Inferior parietal cortex (tissue), 1 donor: ENCODE measurements around the gene TIAM1.
A peak's percentile ranks its signal among the peaks of the same experiment; 100 is the strongest.

Experiments
- DNase-seq: peaks from one replicate; pipeline ENCODE4 v3.0.0-alpha.2; 2016; ENCODE audit errors: extremely low spot score

The TIAM1 gene

DNA sequence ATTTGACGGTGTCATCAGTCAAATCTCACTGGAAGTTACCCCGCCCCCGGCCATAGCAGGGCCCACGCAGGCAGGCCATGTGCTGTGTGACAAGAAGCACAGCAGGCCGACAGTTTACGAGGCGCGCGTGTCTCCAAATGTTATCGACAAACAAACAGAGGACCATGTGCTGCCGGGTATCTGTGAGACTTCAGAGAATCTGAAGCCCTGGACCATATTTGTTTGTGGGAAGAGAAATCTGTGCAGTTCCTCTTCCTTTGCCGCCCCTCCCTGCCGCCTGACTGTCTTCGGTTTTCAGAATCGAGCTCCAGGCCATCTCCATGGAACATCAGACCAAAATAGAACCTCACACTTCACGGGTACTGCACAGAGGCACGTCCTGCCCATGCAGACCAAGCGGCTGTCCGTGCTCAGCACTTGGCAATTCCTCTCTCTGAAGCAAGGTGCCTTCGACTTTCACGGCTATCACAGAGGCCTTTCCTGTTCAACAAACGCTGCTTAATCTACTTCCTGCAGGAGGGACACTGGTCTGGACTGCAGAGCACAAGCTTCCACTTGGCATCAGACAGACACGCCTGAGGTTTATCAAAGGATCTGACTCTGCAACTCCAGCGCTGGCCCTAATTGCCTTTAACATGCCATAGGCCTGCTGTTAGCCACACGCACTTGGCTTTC is 170.0 kb downstream of the TIAM1 start:
- no peak for DNase-seq

DNA sequence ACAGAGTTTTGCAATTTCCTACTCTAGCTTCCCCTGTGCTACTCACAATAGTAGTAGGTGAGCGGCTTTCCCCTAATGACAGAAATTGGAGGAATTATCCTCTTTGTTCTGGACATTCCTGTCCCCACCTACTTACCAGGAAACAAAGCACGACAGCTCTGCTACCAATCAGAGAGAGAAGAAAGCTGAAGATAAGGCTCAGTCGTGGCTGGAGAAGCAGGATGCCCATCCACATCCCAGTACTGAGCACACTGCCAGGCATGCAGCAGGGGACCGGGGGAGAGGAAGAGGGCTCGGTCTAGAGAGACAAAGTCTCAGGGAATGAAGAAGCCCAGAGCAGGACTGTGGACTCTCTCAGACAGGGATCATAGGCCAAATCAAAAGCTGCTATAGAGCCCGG is 171.7 kb downstream of the TIAM1 start:
- DNase-seq: no peak

- DNase-seq: no peak
Observed at GRCh38 chr21:31164713-31165694, 179.1 kb downstream of the TIAM1 start.

DNA sequence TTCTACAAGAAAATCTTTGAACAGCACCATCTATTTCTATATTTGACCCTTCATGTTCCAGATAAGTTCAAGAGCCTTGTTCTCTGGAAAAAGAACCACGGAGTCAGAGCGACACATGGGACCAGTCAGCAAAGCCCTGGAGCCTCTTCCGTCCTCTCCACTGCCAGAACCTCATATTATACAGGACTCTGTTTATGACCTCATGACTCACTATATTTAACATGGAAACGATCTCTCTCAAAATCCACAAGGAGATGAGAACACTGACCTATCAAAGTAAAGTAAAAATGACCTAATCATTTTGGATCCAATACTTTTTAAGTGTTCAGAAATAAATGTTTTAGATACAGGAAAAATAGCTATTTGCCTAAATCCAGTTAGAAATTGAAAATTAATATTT is 181.2 kb downstream of the TIAM1 start:
- DNase-seq: no peak

GRCh38 chr21:31162079-31162699 is 181.9 kb downstream of the TIAM1 start:
- DNase-seq: no peak

DNA sequence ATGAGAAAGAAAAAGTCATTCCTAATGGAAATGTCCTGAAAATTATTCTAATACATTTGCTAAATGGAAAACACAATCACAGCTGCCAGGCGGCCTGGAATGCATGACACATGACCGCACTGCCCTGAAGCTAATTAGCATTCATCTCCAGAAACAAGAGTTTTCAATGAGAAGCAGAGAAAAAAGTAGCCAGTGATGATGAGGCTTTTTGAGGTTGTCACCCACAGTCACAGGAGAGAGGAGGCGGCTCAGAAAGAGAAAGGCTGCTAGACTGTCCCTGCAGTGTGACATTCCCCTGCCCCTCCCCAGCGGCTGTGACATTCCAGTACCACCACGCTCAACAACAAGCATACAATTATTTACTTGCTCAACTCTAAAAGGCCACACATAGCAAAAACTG is 182.9 kb downstream of the TIAM1 start:
- peak; percentile 75 for DNase-seq

DNA sequence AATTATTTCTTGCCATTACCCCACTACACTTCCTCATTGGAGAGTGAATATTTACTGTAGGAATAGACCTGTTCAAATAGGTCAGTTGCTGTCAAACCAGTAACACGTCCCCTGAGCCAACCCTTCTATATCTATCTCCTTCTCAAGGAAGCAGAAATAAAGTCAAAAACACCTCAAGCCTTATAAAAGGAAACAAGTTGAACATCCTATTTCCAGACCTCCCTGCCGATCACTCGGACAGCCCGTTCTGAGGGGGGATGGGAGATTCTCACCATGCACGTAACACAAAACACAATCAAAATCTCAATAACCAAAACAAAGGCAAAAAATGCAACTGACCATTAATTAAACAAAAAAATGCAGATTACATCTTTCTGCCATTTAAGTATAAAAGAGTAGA is 184.3 kb downstream of the TIAM1 start:
- DNase-seq: peak; percentile 62

DNA sequence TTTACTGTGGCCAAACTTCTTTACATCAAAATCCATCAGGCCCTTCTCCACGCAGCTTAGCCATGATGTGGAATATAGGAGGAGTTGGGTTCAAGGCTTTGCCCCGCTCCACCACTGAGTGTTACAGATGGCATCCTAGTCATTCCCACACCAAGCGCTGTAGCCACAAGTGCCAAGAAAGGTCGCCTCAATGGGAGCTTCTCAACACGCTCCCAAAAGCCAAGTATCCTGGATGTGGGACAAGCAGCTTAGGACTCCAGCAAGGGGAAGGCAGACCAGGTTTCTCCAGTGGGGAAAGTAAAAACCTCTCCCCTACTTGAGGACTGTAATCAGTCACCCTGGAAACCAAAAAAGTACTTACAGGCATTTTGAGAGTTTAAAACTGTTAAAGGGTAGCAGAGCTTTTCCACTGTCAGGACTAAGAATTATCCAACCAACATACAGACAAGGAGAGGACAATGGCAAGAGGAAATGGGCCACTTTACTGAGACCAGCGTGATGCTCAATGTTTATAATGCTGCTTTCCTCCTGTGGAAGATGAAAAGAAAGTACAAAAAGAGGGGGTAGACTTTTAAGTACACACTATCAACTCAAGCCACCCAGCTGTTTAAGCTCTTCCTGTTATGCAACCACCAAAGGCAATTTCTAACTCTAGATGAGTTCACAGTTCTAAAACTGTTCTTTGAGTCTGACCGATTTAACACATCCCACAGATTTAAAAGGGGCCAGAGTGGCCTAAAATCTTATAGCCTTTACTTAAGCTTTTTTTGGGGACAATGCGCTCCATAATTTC is 185.1 kb downstream of the TIAM1 start:
- DNase-seq: peak; percentile 76

DNA sequence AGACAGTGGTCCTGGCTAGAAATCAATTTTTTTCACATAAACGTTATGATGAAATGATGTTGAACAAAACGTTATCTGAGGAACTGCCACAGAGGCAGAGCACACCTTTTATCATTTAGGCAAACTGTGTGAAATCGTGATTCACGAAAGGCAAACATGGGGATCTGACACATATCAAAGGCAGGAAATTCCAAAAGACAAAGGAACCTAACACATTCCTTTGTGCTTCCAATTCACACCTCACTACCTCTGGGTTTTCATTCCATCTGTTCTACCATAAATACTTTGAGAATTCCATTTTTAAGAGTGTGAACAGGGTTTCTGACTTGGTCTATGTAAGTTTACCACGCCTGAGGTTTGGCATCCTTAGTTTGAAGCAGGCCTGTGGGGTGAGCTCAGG is 186.3 kb downstream of the TIAM1 start:
- no peak for DNase-seq

GRCh38 chr21:31156662-31157061 is 187.4 kb downstream of the TIAM1 start:
- DNase-seq: no peak

DNA sequence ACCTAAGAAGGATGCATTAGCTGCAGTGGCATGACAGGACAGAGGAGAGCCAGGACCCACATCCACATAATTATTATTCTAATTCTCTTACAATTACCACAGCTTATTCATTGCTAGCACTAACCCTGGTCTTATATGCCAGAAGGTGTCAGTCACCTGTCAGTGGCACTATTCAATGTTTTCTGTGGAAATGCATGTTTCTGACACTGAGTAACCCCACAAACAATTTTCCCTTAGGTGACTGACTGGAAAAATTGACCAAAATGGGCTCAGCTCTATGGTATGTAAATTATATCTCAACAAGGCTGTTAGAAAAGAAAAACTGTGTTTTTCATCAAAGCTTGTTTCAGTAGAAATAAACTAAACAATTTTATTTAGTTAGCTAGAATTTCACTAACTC is 187.9 kb downstream of the TIAM1 start:
- DNase-seq: no peak

GRCh38 chr21:31151156-31152045 is 192.7 kb downstream of the TIAM1 start:
- no peak for DNase-seq

DNA sequence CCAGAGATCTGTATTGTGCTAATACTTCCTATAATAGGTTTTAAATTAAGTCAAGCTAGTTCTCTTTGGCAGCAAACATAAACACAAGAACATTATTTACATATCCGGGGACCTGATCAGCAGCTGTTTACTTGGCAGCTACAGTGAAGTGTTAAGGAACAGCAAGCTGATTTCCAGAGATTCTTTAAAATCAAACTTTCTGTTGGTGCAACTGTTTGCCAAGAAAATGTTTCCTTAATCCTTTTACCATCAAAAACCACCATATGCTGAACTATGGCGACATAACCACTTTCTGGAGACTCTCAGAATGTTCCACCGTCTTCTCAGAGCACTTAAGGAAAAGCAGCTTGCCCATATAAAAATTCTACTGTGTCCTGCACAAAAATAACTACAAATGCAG is 198.8 kb downstream of the TIAM1 start:
- peak; percentile 58 for DNase-seq

- no peak for DNase-seq
Observed at GRCh38 chr21:31143036-31143435, 201.0 kb downstream of the TIAM1 start.

DNA sequence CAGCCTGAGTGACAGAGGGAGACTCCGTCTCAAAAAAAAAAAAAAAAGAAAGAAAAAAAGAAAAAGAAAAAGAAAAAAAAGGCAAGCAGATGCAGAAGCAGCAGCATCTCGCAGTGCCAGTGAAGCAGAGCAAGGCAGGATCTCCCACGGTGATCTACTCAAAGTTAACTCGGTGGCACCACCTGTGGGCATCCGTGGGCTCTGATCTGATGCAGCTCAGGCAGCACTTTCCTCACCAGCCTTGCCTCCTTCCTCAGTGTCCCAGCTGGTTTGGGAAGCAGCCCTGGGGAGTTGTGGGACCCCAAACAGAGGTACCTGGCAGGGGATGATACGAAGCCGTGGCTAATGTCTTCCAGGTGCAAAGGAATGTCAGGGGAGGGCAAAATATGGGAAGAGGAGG is 201.5 kb downstream of the TIAM1 start:
- DNase-seq: no peak

GRCh38 chr21:31141389-31142000 is 202.6 kb downstream of the TIAM1 start:
- DNase-seq: no peak

DNA sequence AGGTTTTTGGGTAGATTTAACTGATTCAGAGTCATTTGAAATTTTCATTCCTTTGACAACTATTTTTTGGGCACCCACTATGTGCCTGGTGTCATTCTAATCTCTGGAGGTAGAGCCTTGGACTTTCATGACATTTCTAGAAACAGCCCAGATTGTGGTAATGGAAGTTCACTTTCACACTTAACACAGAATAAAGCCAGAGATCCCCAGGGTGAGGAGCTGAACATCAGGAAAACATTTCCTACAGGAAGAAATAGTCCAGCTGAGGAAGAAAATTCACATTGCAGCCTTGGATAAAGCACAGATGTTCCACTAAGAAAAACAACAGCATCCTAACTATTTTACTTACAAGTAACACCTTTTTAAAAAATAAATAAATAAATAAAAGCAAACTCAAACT is 203.4 kb downstream of the TIAM1 start:
- DNase-seq: no peak

GRCh38 chr21:31140025-31140424 is 204.0 kb downstream of the TIAM1 start:
- DNase-seq: no peak

GRCh38 chr21:31137960-31138359 is 206.1 kb downstream of the TIAM1 start:
- no peak for DNase-seq

DNA sequence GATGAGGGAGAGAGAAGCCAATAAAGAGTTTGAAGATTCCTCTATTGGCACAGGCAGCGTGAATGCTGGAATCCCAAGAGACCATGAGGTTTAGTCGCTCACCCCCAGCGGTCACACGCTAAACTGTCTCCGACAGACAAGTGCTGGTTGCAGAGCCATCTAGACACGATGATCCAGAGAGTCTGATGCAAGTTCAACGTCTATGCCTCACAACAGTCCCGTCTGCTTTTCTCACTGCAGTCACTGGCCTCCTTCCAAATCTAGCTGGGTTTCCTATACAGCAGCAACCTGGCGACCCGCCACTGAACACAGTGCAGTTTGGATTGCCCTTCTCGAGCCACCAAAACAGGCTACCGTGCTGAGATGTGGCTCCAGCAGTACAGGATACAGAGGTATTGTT is 207.2 kb downstream of the TIAM1 start:
- DNase-seq: no peak
